ENCODE data around the gene UNC13A. TPM values are rescaled to one million over a fixed set of nuclear protein-coding genes. Genes with fewer than 3 reads are reported as not detected.
A peak's percentile ranks its signal among the peaks of the same experiment; 100 is the strongest.

The UNC13A gene
- total RNA-seq, 1 experiment from 2014 or later = 41.1 TPM

GRCh38 chr19:17718947-17719711 lies 31.0 kb upstream of the UNC13A start, which contains the start of gene MAP1S (continued):
- TF ChIP-seq JAZF1 (CRISPR knock-in tag; IDR thresholded peaks at IDR 0.05) (no peak), FOXP1 (CRISPR knock-in tag; IDR thresholded peaks at IDR 0.05; ENCODE audit: borderline replicate concordance) (no peak), IRF2 (CRISPR knock-in tag; IDR thresholded peaks at IDR 0.05; ENCODE audit: borderline replicate concordance, low read depth) (no peak), ZNF121 (CRISPR knock-in tag; IDR thresholded peaks at IDR 0.05) (no peak), USF2 (CRISPR knock-in tag; IDR thresholded peaks at IDR 0.05) (peak; percentile 29; the same call in 1 of the 2 replicates), TP53 (CRISPR knock-in tag; IDR thresholded peaks at IDR 0.05) (no peak), CREB1 (CRISPR knock-in tag; IDR thresholded peaks at IDR 0.05) (no peak), ZNF219 (CRISPR knock-in tag; IDR thresholded peaks at IDR 0.05; ENCODE audit: borderline replicate concordance) (no peak), JUN (CRISPR knock-in tag; IDR thresholded peaks at IDR 0.05) (no peak), OVOL2 (CRISPR knock-in tag; IDR thresholded peaks at IDR 0.05; ENCODE audit: borderline replicate concordance) (no peak), E2F5 (CRISPR knock-in tag; IDR thresholded peaks at IDR 0.05) (no peak)
- TF ChIP-seq, protein P1, sequence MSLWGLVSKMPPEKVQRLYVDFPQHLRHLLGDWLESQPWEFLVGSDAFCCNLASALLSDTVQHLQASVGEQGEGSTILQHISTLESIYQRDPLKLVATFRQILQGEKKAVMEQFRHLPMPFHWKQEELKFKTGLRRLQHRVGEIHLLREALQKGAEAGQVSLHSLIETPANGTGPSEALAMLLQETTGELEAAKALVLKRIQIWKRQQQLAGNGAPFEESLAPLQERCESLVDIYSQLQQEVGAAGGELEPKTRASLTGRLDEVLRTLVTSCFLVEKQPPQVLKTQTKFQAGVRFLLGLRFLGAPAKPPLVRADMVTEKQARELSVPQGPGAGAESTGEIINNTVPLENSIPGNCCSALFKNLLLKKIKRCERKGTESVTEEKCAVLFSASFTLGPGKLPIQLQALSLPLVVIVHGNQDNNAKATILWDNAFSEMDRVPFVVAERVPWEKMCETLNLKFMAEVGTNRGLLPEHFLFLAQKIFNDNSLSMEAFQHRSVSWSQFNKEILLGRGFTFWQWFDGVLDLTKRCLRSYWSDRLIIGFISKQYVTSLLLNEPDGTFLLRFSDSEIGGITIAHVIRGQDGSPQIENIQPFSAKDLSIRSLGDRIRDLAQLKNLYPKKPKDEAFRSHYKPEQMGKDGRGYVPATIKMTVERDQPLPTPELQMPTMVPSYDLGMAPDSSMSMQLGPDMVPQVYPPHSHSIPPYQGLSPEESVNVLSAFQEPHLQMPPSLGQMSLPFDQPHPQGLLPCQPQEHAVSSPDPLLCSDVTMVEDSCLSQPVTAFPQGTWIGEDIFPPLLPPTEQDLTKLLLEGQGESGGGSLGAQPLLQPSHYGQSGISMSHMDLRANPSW (CRISPR knock-in tag; conservative IDR thresholded peaks at IDR 0.05; ENCODE audit: low read depth) = no peak
- TF ChIP-seq, protein P2, sequence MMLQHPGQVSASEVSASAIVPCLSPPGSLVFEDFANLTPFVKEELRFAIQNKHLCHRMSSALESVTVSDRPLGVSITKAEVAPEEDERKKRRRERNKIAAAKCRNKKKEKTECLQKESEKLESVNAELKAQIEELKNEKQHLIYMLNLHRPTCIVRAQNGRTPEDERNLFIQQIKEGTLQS (CRISPR knock-in tag; conservative IDR thresholded peaks at IDR 0.05) = no peak
- TF ChIP-seq, protein P3, sequence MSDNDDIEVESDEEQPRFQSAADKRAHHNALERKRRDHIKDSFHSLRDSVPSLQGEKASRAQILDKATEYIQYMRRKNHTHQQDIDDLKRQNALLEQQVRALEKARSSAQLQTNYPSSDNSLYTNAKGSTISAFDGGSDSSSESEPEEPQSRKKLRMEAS (CRISPR knock-in tag; IDR thresholded peaks at IDR 0.05) = peak; percentile 45; the same call in 1 of the 2 replicates

- Mint-ChIP-seq H3K4me3 (peak overlapping the region; percentile 85), H3K27ac (peak overlapping the region; percentile 79), H3K36me3 (peaks cover 5% of the 10 kb centered on the region), H3K27me3 (ENCODE audit: low read depth) (no peaks in the 10 kb centered on the region), H3K9me3 (no peaks in the 10 kb centered on the region), H3K4me1 (peaks cover 27% of the 10 kb centered on the region)
- no peak for ATAC-seq
- POLR2A ChIA-PET = interaction anchor here (0.9 to 1.3 kb wide), 2 partner anchors 23 to 142 kb away, joined by 3 to 4 read pairs; no protein-coding TSS in a partner anchor
- CTCF ChIA-PET = interaction anchor here (1.3 to 3.3 kb wide), 4 partner anchors 12 to 56 kb away, joined by 4 to 17 read pairs (median 6); no protein-coding TSS in a partner anchor
- DNase-seq (ENCODE audit: low spot score) = no peak
- TF ChIP-seq ZNF425 (CRISPR knock-in tag; conservative IDR thresholded peaks at IDR 0.05) = no peak
- TF ChIP-seq SMAD3 (CRISPR knock-in tag; IDR thresholded peaks at IDR 0.05; ENCODE audit: borderline replicate concordance) = no peak
- no peak for TF ChIP-seq ZNF263 (CRISPR knock-in tag; IDR thresholded peaks at IDR 0.05; ENCODE audit: low read depth)
- TF ChIP-seq CREB1 (CRISPR knock-in tag; IDR thresholded peaks at IDR 0.05) = no peak
- TF ChIP-seq, protein P4, sequence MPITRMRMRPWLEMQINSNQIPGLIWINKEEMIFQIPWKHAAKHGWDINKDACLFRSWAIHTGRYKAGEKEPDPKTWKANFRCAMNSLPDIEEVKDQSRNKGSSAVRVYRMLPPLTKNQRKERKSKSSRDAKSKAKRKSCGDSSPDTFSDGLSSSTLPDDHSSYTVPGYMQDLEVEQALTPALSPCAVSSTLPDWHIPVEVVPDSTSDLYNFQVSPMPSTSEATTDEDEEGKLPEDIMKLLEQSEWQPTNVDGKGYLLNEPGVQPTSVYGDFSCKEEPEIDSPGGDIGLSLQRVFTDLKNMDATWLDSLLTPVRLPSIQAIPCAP (CRISPR knock-in tag; IDR thresholded peaks at IDR 0.05) = no peak
- TF ChIP-seq, protein P5, sequence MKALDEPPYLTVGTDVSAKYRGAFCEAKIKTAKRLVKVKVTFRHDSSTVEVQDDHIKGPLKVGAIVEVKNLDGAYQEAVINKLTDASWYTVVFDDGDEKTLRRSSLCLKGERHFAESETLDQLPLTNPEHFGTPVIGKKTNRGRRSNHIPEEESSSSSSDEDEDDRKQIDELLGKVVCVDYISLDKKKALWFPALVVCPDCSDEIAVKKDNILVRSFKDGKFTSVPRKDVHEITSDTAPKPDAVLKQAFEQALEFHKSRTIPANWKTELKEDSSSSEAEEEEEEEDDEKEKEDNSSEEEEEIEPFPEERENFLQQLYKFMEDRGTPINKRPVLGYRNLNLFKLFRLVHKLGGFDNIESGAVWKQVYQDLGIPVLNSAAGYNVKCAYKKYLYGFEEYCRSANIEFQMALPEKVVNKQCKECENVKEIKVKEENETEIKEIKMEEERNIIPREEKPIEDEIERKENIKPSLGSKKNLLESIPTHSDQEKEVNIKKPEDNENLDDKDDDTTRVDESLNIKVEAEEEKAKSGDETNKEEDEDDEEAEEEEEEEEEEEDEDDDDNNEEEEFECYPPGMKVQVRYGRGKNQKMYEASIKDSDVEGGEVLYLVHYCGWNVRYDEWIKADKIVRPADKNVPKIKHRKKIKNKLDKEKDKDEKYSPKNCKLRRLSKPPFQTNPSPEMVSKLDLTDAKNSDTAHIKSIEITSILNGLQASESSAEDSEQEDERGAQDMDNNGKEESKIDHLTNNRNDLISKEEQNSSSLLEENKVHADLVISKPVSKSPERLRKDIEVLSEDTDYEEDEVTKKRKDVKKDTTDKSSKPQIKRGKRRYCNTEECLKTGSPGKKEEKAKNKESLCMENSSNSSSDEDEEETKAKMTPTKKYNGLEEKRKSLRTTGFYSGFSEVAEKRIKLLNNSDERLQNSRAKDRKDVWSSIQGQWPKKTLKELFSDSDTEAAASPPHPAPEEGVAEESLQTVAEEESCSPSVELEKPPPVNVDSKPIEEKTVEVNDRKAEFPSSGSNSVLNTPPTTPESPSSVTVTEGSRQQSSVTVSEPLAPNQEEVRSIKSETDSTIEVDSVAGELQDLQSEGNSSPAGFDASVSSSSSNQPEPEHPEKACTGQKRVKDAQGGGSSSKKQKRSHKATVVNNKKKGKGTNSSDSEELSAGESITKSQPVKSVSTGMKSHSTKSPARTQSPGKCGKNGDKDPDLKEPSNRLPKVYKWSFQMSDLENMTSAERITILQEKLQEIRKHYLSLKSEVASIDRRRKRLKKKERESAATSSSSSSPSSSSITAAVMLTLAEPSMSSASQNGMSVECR (CRISPR knock-in tag; IDR thresholded peaks at IDR 0.05; ENCODE audit: borderline replicate concordance) = no peak
These were observed 30.4 kb upstream of the UNC13A start for GRCh38 chr19:17718550-17718946.

Measured in WTC11 (cell line).